HG03469 (cell line): ENCODE measurements around the gene FBXL17.

Experiments
- ATAC-seq: cut with Tn5 transposase; IDR thresholded peaks from one replicate; pipeline ENCODE4 v1.9.1; 2021; ENCODE audit warnings: mild to moderate bottlenecking, moderate library complexity, moderate number of reproducible peaks; ENCODE audit not compliant: unreplicated experiment

The FBXL17 gene

DNA sequence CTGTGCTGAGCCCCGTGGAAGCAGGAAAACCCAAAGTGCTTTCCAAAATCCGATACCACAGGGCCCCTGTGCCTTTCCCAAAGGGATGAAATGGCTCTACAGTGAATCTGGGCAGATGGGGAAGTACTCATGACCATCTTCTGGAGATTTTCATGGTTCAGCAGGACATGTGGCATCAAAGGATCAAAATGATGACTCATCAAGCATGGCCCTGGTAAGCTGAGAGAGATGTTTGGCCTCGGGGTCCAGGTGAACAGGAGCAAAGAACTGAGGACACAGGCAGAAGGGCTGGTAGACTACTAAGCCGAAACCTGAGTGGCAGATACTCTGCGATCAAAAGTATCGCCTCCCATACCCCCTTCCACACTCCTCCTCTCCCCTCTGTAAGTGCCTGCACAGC is 551.1 kb downstream of the FBXL17 start:
- ATAC-seq = no peak

DNA sequence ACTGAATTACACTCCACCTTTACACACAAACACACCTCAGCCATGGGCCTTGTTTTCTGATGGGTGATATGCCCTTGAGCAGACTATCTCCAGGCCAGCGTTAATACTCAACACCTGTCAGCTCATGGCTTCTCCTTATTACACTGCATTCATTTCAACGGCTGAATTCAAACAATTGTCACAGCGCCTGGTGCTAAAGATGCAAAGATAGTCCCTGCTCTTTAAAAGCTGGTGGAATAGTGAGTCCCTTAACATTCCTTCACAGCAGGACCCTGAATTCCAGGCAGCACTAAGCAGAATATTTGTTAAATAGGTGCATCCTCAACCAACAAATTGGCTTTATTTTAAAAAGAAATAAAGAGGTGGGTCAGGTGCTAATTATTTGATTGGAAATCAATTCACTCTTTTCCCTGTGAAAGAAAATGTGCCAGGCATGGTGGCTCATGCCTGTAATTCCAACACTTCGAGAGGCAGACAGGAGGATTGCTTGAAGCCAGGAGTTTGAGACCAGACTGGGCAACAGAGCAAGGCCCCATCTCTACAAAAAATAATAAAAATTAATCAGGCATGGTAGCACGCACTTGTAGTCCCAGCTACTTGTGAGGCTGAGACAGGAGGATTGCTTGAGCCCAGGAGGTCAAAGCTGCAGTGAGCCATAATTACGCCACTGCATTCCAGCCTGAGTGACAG is 555.4 kb downstream of the FBXL17 start:
- ATAC-seq = no peak

DNA sequence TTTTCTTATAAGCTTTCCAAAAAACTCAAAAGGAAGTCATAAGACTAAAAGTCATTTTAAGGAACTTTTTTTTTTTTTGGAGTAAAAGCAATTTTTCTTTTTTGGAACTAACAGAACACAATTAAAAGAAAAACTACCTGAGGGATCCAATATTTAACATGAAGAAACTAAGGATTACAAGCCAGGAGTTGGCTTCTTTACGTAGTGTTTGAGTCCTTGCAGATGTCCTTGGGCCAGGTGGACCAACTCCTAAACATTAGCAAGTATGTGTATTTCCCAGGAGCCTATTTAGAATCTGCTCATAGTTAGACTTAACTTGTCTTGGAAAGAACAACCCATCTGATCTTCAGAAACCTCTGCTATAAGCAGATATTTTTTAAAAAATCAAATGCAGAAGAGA is 557.1 kb downstream of the FBXL17 start:
- ATAC-seq = no peak

DNA sequence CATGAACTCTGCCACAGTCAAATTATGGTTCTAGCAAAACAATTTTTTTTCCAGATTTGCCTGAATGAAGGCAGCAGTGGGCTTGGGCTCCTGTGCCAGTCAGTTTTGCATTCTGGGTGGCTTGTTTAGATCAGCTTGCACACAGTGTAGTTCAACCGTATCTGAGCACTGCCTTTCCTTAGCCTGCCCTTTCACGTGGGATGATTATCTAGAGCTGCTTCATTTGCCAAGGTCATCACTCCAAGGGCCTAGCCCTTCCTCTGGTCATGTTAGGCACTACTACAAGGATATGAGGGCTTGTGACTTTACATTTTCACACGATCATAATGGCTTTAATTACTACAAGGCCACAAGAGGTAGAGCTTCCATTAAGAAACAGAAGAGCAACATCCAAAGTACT is 560.6 kb downstream of the FBXL17 start:
- no peak for ATAC-seq

DNA sequence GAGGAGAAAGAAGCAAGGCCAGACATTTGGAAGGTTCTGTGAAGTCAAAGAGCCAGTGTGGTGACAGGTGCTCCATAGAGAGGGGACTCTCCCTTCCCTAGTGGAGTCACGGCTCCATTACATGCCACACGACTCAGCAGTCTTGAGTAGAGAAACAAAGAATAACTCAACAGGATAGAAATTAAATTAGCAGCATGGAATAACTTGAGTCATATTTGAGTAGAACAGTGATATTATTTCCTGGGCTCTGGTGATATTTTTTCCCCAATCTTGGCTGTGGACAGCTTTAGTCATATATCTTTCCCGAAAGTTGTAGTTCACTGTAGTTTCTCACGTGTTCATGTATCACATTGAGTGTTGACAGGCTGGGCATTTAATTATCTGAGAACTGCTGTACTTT is 561.5 kb downstream of the FBXL17 start:
- no peak for ATAC-seq

DNA sequence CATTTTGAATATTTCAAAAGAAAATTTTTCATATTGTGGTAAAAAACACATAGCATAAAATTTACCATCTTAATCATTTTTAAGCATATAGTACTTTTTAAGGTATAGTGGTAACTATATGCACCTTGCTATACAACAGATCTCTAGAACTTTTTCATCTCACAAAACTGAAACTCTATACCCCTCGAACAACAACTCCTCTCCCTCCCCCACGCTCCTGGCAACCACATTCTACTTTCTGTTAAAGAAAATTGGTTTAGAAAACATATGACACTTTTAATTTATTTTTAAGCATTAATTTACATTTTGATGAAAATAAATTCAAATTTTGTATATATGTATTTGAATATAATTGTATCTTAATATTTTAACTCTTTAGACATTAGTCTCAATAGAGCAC is 563.9 kb downstream of the FBXL17 start:
- no peak for ATAC-seq

DNA sequence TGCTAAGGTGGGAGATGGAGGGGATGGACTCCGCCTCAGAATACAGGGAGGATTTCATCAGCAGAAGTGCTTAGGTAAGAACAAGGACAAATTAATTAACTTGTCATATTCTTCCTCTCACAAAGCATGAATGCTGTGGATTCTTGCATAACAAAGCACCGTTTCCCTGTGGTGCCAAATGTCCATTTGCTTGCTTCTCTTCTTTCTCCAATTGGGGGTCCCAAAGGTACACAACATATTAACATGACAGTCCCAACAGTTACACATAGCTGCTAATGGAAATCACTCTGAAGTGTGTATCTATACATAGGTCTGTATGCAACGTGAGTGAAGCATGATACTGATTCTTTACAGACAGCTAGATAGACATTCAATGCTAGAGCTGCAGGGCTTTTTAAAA is 564.5 kb downstream of the FBXL17 start:
- no peak for ATAC-seq

DNA sequence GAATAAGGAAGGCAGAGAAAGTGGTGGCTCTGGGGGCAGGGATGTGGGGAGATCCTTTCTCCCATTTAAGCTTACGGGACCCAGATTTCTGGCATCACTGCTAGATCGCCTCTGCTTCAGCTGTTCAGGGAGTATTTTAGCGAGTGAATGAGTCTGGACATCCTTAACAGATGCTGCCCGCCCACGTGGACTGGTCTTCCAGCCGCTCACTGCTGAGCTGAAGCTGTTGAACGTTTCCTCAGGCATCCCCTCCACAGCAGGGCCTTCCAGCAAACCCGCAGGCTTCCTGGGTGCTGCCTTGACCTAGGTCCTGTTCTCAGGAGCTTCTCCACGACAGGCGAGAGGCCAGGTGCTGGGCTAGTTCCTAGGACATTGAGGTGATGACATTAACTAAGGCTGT is 566.8 kb downstream of the FBXL17 start:
- no peak for ATAC-seq

DNA sequence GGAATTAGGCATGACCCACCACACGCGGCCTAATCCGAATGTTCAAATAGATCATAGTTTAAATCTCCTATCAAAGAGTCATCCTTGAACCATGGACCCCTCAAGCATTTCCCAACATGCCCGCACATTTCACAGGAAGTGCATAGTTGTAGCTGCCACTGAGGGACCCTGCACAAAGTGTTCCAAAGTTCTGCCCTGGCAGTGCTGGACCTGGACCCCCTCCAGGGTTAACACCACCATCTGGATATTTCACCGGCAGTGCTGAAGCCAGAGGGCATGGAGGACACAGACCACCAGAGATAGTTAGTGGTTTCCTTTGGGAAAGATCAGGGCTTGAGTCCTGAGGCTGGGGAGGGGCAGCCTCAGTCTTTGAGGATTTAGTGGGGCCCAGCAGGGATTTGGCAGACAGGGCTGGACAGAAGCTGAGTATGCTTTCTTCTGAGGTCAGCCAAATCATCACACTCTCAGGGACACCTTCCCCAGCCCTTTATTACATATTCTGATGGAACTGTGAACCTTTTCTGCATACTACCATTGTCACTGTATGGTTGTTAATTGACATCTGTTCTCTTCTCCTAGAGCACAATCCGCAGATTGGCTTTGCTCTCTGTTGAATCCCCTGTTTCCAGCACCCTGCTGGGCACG is 567.6 kb downstream of the FBXL17 start:
- ATAC-seq = no peak

DNA sequence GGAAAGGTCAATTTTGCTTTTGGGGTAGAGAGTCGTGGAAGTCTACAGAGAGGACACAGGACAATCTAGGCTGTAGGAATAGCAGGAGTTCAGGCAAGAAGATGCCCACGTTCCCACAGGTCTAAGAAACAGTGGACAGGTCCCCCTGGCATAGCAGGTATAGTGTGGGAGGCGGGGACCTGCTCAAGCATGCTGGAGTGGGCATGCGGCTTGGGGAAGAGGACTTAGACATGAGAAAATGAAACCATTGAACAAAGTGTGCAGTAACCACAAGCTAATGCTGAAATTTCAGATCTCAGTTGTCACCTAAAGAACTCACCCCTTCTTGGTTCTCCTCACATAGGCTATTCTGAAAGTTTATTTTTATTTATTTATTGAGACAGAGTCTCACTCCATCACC is 568.3 kb downstream of the FBXL17 start:
- peak; percentile 84 for ATAC-seq

DNA sequence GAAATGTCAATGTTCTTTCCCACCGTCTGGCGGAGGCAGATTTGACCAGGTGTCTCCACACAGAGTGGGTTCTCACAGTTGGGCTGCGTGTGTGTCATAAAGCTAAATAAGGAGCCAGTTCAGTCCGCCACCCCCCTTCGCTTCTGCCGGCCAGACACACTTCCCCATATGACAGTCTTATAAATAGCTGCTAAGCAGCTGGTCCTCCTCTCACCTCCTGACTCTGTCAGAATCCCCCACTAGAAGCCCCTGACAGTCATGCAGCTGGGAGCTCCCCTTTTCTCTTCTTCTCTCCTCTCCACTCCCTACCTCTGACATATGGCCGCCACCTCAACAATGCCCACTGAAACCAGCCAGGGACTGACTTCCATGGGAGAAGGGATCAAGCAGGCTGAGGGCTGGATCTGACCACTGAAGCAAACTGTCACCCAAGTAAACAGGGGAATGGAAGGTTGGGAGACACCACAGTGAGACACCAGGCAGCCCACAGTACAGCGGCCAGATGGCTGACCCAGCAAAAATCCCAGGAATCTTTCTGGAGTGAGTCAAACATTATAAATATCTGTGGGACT is 569.2 kb downstream of the FBXL17 start:
- ATAC-seq = peak; percentile 36

DNA sequence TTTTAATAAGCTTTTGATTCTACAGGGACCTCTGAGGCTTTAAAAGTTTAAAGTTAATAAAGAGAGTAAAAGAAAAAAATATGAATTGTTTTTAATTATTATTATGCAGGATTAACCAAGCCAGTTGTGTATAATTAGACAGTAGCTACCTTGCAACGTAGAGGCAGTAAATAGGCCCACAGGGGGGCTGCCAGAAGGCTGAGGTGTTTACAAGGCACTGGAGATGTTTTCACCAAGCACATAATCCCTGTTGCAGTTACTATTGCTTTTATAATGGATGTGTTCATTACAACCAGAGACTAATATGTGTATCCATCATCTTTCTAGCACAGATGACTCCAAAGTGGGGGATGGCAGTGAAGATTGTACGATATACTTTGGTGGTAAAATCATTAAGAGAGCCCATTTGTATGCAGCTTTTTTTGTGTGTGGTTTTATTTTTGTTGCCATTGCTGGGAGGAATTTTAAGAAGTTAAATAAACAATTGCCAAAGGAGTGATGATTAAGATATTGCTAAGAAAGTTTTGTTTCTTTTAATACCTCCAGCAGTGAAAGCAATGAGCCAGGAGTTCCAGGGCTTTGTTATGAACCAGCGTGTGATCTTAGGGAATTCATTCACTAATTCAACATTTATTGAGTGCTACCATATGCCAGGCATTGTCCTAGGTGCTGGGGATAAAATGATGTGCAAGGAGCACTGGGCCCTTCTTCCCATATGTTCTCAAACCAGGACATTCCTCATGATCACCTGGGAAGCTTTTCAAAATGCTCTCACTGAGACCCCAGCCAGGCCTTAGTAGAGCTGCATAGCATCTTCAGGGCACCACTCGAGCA is 572.5 kb downstream of the FBXL17 start:
- ATAC-seq = no peak
